ENCODE measurements around the gene CDK14. TPM values are rescaled to one million over a fixed set of nuclear protein-coding genes. Genes with fewer than 3 reads are reported as not detected.

CDK14 gene
- polyA plus RNA-seq, 3 donors = 1.7 to 2.5 (median 2.1) TPM

DNA sequence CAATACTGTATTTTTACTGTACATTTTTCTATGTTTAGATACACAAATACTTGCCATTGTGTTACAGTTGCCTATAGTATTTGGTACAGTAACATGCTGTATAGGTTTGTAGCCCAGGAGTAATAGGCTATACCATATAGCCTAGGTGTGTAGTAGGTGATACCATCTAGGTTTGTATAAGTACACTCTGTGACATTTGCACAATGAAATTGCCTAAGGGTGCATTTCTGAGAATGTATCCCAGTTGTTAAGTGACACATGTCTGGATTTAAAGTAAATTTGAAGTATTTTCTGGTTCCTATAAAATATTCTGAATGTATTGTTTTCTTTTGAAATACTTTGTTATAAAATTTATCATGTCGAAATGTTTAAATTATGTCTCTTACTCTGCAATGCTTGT, 7.2 kb downstream of the CDK14 start:
- Mint-ChIP-seq H3K4me1 (peaks cover 30% of the 10 kb centered on the region), H3K27ac (no peak overlapping the region), H3K27me3 (ENCODE audit: low read depth in 3 of 3) (no peaks in the 10 kb centered on the region), H3K4me3 (no peak overlapping the region), H3K36me3 (peaks cover 0 to 18% of the 10 kb centered on the region in 2 donors), H3K9me3 (no peaks in the 10 kb centered on the region)
- H4K20me1 ChIP-seq (ENCODE audit: insufficient read depth, low read length) = no peaks in the 10 kb centered on the region
- no CpG with 5 or more reads among the region's 1 CpG for WGBS (ENCODE audit: insufficient coverage)
- no peaks in the 10 kb centered on the region for H3K9me3 ChIP-seq (replicated peaks in 1 of 2; ENCODE audit: control insufficient read depth in 1 of 2, insufficient read depth in 1 of 2, low read length in 2 of 2)
- H3K27ac ChIP-seq (ENCODE audit: low read depth in 1 of 2, low read length in 2 of 2) = no peak overlapping the region
- no peak for DNase-seq
- H3K4me2 ChIP-seq (replicated peaks; ENCODE audit: extremely low read depth, low read length, poor library complexity, severe bottlenecking) = no peak overlapping the region
- intact Hi-C loops (cut with micrococcal nuclease) = no loop called here
- H3K4me3 ChIP-seq (replicated peaks in 1 of 3; ENCODE audit: low read depth in 2 of 3, low read length in 3 of 3) = no peak overlapping the region
- peaks cover 25 to 33% of the 10 kb centered on the region in 2 donors for H3K4me1 ChIP-seq (ENCODE audit: control insufficient read depth in 1 of 2, insufficient read depth in 2 of 2, low read length in 2 of 2)
- peaks cover 62% of the 10 kb centered on the region for H3K79me2 ChIP-seq (ENCODE audit: insufficient read depth, low read length)
- H3K9ac ChIP-seq (ENCODE audit: insufficient read depth, low read length, poor library complexity, severe bottlenecking) = no peak overlapping the region
- peaks cover 0 to 6% of the 10 kb centered on the region in 2 donors for H3K36me3 ChIP-seq (replicated peaks in 1 of 2; ENCODE audit: control insufficient read depth in 1 of 2, insufficient read depth in 2 of 2, low read length in 2 of 2)
- H3K27me3 ChIP-seq (ENCODE audit: control insufficient read depth in 2 of 2, insufficient read depth in 2 of 2, low read length in 2 of 2) = no peaks in the 10 kb centered on the region
- no peak overlapping the region for H2AFZ ChIP-seq (ENCODE audit: insufficient read depth, low read depth, low read length, poor library complexity, severe bottlenecking)
- TF ChIP-seq, protein P1, sequence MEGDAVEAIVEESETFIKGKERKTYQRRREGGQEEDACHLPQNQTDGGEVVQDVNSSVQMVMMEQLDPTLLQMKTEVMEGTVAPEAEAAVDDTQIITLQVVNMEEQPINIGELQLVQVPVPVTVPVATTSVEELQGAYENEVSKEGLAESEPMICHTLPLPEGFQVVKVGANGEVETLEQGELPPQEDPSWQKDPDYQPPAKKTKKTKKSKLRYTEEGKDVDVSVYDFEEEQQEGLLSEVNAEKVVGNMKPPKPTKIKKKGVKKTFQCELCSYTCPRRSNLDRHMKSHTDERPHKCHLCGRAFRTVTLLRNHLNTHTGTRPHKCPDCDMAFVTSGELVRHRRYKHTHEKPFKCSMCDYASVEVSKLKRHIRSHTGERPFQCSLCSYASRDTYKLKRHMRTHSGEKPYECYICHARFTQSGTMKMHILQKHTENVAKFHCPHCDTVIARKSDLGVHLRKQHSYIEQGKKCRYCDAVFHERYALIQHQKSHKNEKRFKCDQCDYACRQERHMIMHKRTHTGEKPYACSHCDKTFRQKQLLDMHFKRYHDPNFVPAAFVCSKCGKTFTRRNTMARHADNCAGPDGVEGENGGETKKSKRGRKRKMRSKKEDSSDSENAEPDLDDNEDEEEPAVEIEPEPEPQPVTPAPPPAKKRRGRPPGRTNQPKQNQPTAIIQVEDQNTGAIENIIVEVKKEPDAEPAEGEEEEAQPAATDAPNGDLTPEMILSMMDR (IDR thresholded peaks at IDR 0.05) = no peak

DNA sequence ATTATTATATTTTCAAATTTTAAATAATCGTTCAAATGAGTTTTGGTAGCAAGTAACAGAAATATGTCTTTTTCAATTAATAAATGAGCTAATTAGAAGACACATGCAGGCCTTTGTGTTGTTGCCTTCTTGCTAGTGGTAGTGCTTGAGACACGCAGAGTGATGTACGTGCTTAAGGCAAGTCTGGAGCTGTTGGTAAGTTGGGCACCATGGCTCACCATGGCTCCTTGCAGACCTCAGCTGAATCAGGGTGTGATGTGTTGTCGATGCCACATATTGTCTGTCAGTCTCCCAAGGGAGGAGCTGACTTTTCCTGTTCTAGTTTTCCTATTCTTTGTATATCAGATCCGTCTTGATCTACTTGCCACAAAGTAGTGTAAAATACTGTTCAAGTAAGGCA, 8.3 kb downstream of the CDK14 start:
- H3K27ac ChIP-seq (ENCODE audit: low read depth in 1 of 2, low read length in 2 of 2) = no peak overlapping the region
- 100% methylated on average over 2 of the region's 5 CpGs for WGBS (ENCODE audit: insufficient coverage)

More for the DNA sequence above, 8.3 kb downstream of the CDK14 start:
- Mint-ChIP-seq H3K4me1 (peaks cover 23% of the 10 kb centered on the region), H3K36me3 (peaks cover 2 to 18% of the 10 kb centered on the region in 2 donors), H3K27me3 (ENCODE audit: low read depth in 3 of 3) (no peaks in the 10 kb centered on the region), H3K4me3 (no peak overlapping the region), H3K9me3 (no peaks in the 10 kb centered on the region), H3K27ac (no peak overlapping the region)
- Histone ChIP-seq H2AFZ (ENCODE audit: insufficient read depth, low read depth, low read length, poor library complexity, severe bottlenecking) (no peak overlapping the region), H3K36me3 (replicated peaks in 1 of 2; ENCODE audit: control insufficient read depth in 1 of 2, insufficient read depth in 2 of 2, low read length in 2 of 2) (peaks cover 0 to 6% of the 10 kb centered on the region in 2 donors), H3K4me2 (replicated peaks; ENCODE audit: extremely low read depth, low read length, poor library complexity, severe bottlenecking) (no peak overlapping the region), H3K9me3 (replicated peaks in 1 of 2; ENCODE audit: control insufficient read depth in 1 of 2, insufficient read depth in 1 of 2, low read length in 2 of 2) (no peaks in the 10 kb centered on the region), H3K4me1 (ENCODE audit: control insufficient read depth in 1 of 2, insufficient read depth in 2 of 2, low read length in 2 of 2) (peaks cover 19 to 23% of the 10 kb centered on the region in 2 donors), H3K4me3 (replicated peaks in 1 of 3; ENCODE audit: low read depth in 2 of 3, low read length in 3 of 3) (no peak overlapping the region), H3K79me2 (ENCODE audit: insufficient read depth, low read length) (peaks cover 58% of the 10 kb centered on the region), H4K20me1 (ENCODE audit: insufficient read depth, low read length) (no peaks in the 10 kb centered on the region), H3K9ac (ENCODE audit: insufficient read depth, low read length, poor library complexity, severe bottlenecking) (no peak overlapping the region), H3K27me3 (ENCODE audit: control insufficient read depth in 2 of 2, insufficient read depth in 2 of 2, low read length in 2 of 2) (no peaks in the 10 kb centered on the region)
- TF ChIP-seq, protein P1 (IDR thresholded peaks at IDR 0.05) = no peak
- intact Hi-C loops (cut with micrococcal nuclease) = no loop called here
- no peak for DNase-seq
